NCI-H1105 (cell line): Measurements from ENCODE around the gene DDX1.
"Not testable (repeated sequence)": the region's sequence is repeated elsewhere in the genome, so short reads cannot be mapped to it uniquely, and the experiment has no call there.

Experiments used
- DNase-seq: peaks from one replicate; lab custom pipeline; 2025; lab: John Stamatoyannopoulos, UW

The DDX1 gene

DNA sequence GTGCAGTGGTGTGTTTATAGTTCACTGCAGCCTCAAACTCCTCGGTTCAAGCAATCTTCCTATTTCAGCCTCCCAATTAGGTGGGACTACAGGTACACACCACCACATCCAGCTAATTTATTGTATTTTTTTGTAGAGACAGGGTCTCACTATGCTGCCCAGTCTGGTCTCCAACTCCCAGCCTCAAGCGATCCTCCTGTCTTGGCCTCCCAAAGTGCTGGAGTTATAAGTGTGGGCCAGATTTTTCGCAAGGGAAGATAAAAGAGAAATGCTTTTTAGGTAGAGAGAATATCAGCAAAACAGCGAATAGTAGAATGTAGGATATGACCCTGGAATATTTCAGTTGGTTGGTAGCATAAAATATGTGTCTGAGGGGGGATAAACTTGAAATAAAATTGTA lies 4.3 kb downstream of the DDX1 start:
- DNase-seq = no peak

DNA sequence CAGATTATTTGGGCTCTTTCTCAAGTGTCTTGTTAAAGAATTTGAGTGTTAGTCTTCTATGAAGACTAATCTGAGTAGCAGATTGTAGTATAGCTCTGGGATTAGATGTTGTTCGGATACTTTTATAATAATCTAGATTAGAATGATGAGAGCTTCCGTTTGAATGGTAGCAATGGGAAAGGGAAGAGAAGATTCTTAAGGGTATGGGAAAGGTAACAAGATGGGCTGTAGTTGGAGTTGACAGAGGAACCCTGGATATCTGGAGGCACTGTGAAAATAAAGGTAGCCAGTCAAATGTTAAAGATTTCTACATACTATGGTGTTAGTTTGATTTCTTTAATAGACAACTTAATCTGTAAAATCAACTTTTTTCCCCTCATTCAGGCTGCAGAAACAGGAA lies 4.7 kb downstream of the DDX1 start:
- no peak for DNase-seq

DNA sequence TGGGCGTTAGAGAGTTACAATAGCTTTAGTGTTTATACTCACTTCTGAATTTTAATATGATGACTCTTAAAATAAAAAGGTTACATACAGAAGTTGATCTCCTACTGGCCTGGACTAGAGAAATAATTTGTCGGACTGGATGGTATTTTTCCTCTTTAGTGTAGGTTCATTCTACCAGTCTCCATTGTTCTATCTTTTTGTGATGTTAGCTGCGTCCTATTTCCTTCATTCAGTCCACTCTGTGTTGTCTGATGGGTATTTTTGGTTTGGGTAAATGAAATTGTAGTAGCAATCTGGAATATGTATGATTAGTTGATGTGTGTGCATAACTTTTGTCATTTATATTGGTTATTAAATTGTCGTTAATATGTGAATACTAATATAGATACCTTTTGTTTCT lies 5.3 kb downstream of the DDX1 start:
- DNase-seq = no peak

DNA sequence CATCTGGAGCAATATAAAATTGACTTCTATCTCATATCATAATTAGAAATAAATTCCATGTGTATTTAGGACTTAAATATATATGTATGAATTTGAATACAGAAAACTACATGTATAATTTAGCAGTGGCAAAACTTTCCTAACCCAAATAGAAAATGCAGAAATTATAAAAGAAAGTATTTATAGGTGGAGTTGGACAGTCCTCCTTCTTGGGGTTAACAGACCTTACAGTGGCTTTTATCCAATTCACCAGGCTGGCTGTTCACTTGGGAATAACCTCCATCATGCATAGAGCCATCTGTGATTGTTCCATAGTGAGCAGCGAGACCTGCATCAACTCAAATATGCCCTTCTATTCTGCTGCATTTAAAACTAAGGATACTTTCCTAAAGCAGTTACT lies 8.3 kb downstream of the DDX1 start:
- no peak for DNase-seq

DNA sequence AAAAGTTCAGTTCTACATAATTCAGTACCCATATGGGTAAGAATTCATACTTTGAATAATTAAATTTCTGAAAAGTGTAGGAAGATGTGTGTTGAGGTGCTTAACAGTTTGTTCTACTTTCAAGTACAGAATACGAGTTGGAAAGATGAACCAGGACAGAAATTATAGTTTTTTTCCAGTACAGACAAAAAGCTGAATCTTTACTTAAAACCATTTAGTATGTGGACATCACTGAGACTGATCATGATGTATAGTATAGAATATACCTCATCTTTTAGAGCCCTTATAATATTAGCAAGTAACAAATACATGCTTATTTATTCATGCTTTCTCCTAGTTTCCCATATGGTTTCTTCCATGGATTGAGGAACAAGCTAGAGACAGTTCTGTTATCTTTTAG lies 10.0 kb downstream of the DDX1 start:
- DNase-seq = no peak

DNA sequence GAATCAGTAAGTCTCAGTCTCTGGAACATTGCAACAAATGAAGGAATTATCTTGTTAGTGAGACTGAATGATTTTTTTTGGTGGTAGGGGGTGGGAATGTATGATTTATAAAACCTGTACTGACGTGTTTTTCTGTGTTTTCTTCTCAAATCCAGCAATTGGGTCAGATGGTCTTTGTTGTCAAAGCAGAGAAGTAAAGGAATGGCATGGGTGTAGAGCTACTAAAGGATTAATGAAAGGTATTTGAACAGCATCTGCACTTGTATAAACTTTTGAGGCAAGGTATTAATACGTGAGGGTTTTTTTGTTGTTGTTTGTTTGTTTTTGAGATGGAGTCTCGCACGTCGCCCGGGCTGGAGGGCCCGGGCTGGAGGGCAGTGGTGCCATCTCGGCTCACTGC lies 10.7 kb downstream of the DDX1 start:
- DNase-seq = no peak

DNA sequence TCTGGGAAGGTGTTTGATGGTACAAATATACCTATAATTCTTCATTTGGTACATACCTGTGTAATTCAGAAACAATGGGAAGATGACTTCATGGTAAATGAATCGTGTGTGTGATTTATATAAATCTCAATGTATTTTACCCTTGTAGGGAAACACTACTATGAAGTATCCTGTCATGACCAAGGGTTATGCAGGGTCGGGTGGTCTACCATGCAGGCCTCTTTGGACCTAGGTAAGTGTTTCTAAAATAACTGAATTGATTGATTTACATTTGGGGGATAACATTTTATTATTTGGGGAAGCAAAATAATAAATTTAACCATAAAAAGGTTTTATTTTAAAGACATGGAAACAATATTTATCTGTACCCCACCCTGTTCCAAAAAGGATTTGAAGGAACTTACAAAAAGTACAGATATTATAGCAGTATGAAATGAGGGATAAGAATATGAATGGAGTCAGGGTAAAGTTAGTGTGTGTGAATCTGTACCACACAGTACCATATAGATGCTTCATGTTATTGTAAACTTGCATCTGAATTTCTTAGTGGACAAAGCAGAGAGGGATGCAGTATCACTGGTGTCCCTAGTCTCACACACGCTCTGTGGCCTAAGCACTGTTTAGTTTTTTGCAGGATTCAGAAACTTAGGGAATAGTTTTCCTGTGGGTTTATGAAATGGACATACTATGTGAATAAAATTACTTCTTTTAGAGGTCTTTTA lies 11.5 kb downstream of the DDX1 start:
- no peak for DNase-seq

DNA sequence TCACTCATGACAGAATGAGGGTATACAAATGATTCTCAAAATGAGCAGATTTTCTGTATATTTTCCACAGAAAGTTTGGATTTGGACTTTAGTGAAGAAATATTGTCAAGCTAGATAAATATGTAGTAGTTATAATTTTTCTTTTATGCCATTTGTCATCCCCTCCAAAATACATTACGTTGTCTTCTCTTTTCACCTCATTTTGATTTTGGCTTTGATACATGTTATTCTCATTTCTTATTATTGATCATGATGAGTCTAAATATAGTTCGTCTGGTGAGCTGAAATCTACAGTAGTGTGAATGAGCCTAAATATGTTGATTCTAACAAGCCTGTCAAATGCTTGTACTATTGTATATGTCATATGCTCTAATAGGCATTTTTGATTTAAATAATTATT lies 12.3 kb downstream of the DDX1 start:
- no peak for DNase-seq

DNA sequence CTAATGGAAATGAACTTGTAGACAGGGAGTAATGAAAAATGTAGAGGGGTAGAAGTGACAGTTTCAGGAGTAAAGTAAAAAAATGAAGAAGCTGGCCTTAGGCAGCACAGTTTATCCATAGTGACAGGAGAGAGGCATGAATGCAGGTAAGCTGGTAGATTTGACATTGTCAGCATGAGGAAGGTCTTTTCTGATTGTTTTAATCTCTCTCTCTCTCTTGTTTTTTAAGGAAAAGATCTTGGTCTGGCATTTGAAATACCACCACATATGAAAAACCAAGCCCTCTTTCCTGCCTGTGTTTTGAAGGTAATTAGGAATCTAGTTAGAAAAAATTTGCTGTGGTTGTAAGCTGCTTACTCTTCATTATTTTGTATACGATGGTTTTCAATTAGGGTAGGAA lies 14.1 kb downstream of the DDX1 start:
- no peak for DNase-seq

DNA sequence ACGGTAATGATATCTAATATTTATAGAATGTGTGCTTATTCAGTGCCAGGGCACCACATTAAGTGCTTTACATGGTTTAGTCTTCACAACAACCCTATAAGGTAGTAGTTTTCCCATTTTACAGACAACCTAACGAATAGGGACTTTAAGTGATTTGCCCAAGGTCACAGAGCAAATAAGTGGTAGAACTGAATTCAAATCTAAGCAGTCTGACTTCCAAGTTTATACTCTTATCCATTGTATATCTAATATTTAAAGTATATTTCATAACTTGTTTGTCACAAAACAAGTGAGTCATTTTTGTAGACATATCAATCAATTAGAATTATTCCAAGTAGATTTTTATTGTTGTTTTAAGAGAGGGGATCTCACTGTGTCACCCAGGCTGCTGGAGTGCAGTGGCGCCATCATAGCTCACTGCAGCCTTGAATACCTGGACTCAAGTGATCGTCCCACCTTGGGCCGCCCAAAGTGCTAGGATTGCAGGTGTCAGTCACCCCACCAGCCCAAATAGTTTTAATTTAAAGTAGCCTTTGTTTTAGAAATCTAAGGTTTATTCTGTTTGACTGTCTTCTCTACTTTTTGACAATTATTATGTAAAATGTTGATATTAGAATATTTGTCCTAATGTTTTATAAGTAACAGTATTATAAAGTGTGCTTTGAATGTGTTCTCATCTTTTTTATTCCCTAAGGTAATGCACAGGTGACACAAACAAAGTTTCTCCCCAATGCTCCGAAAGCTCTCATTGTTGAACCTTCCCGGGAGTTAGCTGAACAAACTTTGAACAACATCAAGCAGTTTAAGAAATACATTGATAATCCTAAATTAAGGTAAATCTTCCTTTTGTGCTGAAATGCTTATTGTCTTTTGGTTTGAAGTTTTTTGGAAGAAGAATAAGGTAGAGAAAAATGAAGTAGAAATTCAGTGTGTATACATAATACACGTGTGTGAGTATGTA lies 15.1 kb downstream of the DDX1 start:
- no peak for DNase-seq

DNA sequence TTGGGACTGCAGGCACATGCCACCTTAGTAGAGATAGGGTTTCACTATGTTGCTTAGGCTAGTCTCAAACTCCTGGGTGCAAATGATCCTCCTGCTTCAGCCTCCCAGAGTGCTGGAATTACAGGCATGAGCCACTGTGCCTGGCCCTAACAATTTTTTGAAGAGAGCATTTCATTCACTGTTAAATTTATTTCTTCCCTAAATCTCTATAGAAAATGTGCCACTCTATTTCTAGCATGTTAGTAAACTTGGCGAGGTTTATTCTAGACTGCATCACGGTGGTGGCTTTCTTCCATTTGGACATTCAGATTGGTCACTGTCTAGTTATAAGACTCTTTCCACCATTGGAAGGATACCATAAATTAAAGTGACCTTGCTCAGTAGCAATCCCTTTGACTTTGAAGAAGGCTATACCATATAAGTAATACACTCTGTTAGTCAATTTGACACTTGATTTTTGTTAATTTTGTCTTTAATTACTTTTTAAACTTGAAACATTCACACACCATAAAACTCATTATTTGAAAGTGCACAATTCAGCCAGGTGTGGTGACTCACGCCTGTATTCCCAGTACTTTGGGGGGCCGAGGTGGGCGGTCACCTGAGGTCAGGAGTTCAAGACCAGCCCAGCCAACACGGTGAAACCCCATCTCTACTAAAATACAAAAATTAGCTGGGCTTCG lies 16.2 kb downstream of the DDX1 start:
- DNase-seq = no peak

DNA sequence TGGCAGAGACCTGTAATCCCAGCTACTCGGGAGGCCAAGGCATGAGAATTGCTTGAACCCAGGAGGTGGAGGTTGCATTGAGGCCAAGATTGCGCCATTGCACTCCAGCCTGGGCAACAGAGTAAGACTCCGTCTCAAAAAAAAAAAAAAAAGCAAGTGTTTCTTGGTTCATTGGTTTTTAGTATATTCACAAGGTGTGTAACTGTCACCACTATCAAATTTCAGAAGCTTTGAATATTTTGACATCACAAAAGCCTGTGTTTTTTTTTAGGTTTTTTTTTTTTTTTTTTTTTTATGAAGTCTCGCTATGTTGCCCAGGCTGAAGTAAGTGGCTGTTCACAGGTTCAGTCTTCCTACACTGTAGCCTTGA lies 16.7 kb downstream of the DDX1 start:
- no peak for DNase-seq

DNA sequence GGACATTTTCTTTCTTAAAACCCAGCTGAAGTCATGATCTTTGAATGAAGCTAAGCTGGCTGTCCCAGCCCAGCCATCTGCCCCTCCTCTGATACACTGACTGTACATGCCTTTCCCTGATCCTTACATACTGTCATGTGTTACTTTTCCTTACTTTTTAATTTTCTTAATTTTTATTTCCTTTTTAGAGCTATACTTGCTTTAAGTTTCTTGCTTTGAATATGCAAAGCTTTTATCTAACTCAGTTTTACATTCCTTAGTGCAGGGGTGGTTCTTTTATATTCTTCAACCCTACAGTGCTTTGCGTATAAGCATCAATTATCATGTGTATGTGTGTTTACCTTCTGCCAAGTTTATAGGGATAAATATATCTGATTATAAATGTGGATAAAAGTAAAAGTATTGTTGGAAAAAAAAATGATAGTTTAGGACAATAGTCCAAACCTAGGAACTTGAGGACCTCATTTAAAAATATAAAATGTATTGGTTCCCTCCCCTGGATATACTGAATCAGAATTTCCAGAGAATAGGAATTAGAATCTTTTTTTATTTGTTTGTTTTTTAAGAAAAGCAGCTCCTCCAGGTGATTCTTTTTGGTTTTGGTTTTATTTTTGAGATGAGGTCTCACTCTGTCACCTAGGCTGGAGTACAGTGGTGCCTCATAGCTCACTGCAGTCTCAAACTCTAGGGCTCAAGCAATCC lies 17.8 kb downstream of the DDX1 start:
- no peak for DNase-seq

DNA sequence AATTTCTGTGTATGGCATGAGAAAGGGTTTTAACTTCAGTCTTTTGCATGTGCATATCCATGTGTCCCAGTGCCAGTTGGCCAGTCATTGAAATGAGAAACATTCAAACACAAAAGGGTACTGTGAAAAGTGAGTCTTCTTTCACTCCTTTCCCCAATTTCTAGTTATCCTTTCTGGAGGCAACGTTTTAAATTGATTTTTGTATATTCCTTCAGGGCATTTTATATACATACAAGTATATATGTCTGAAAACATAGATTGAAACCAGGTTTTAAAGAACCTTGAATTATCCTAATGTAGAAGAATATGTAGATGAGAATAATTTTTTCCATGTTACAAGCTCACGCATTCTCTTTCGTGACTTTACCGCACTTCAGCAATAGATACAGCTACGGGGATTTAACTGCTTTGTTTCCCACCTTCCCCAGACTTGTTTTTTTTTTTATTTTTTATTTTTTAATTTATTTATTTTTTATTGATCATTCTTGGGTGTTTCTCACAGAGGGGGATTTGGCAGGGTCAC lies 18.8 kb downstream of the DDX1 start:
- no peak for DNase-seq

DNA sequence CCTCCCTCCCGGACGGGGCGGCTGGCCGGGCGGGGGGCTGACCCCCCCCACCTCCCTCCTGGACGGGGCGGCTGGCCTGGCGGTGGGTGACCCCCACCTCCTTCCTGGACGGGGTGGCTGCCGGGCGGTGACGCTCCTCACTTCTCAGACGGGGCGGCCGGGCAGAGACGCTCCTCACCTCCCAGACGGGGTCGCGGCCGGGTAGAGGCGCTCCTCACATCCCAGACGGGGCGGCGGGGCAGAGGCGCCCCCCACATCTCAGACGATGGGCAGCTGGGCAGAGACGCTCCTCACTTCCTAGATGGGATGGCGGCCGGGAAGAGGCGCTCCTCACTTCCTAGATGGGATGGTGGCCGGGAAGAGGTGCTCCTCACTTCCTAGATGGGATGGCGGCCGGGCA lies 20.4 kb downstream of the DDX1 start:
- DNase-seq = not testable (repeated sequence)

DNA sequence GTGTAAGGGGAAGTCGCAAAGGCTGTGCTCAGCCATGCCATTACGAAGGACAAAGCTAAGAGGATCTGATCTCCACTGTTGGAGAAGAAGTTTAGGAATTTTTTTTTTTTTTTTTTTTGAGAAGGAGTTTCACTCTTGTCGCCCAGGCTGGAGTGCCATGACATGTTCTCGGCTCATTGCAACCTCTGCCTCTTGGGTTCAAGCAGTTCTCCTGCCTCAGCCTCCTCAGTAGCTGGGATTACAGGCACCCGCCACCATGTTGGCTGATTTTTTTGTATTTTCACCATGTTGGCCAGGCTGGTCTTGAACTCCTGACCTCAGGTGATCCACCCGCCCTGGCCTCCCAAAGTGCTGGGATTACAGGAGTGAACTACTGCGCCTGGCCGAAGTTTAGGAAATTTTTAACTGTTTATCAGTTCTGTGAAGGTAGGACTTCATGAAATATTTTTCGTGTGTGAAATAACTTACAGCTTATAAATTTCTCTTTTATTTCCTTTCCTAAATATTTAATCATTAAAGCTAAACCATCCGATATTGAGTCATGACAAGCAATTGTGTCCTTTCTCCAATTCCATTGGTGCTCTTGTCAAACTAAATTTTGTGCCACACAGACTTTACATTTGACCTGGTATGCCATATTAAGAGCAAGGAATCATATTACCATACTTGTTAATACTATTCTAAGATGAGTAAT lies 22.2 kb downstream of the DDX1 start:
- no peak for DNase-seq

DNA sequence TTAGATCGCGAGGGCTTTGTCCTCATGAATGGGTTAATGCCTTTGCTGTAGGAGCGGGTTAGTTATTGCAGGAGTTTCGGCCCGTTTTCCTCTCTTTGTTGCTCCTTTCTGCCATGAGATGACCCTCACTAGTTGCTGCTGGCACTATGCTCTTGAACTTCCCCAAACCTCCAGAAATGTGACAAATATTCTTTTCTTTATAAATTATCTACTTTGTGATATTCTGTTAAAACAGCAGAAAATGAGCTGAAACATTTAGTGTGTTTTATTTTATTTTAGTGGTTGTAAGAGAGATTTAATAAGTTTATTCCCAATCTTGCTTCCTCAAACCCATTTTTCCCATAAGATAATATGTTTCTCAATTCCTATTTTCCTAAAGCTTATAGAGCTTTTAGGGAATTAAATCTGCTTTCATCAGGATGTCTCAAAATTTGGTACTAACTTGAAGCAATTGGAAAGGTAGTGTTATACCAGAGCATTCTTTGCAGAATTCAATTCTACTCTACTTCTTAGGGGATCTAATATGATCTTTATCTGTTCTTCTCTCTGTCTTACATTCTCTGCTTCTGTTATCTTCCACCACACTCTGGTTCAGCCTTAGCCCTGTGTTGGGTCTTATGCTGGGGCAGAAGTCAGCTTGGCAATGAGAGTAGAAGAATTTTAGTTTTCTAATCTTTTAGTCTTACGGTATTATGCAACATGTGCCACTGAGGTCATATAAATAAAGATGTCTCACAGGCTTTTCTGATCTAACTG lies 23.1 kb downstream of the DDX1 start:
- DNase-seq = no peak

DNA sequence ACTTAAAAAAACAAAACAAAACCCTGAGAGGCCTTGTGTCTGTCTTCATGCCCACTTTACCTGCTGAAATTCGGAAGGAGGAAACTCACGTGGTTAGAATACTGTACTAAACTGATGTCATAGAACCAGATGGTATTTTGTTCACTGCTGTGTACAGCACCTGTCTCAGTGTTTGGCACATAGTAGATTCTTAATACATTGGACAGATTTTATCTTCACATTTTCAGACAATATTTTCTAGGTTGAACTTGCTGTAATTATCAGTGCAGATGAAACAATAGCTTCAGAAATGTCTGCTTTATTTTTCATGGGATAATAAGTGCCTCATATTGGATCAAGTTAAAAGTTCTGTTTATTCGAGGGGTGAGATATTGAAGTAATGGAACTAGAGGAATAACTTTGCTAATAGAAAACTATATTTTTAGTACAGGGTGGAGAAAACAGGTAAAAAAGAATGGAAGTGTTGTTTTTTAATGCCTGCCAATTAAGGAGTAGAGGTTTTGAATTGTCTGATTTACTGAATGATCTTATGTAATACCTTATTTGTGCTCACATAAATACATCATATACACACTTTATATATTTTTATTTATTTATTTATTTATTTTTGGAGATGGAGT lies 23.7 kb downstream of the DDX1 start:
- DNase-seq = no peak

DNA sequence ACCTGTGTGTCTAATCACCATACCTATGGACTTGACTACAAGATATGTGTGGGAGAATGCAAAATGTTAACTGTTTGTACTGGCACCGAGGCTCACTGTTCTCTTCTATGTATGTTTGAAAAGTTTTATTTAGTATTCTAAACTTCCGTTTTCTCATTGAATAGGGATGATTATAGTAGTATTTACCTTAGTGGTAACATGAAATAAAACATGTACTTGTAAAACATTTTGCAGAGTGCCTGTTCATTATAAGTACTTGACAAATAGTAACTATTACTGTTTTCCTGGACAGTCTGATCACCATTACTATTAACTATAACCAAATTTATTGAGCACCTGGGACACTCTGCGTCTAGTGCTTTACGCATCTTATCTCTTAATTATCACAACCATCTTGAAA lies 24.8 kb downstream of the DDX1 start:
- no peak for DNase-seq
